AG09319 (cell line): ENCODE data around the gene SCAPER.

Source experiments
- DNase-seq: peaks from one replicate; pipeline ENCODE4 v3.0.0-alpha.2; 2010; ENCODE audit warnings: low read depth; ENCODE audit errors: extremely low read depth
- TF ChIP-seq, protein P1 (sequence below): IDR thresholded peaks from 2 replicates; pipeline ENCODE4 v1.5.1; 2011; ENCODE audit warnings: low read depth, mild to moderate bottlenecking, inconsistent platforms, low read length, moderate library complexity

The SCAPER gene

DNA sequence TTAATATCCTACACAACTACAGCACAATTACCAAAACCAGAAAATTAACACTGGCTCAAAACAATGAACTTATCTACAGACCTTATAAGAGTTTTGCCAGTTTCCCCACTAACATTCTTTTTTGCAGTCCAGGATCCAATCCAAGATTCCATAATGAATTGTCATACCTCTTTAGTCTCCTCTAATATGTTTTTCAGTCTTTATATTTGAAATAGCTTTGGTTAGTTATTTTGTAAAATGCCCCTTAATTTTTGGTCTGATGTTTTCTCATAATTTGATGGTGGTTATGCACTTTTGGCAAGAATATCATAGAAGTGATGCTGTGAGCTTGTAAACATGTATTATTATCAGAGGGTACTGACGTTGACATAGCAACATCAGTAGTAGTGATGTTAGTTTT, 444.3 kb downstream of the SCAPER start:
- no peak for DNase-seq
- TF ChIP-seq, protein P1, sequence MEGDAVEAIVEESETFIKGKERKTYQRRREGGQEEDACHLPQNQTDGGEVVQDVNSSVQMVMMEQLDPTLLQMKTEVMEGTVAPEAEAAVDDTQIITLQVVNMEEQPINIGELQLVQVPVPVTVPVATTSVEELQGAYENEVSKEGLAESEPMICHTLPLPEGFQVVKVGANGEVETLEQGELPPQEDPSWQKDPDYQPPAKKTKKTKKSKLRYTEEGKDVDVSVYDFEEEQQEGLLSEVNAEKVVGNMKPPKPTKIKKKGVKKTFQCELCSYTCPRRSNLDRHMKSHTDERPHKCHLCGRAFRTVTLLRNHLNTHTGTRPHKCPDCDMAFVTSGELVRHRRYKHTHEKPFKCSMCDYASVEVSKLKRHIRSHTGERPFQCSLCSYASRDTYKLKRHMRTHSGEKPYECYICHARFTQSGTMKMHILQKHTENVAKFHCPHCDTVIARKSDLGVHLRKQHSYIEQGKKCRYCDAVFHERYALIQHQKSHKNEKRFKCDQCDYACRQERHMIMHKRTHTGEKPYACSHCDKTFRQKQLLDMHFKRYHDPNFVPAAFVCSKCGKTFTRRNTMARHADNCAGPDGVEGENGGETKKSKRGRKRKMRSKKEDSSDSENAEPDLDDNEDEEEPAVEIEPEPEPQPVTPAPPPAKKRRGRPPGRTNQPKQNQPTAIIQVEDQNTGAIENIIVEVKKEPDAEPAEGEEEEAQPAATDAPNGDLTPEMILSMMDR, result no peak

DNA sequence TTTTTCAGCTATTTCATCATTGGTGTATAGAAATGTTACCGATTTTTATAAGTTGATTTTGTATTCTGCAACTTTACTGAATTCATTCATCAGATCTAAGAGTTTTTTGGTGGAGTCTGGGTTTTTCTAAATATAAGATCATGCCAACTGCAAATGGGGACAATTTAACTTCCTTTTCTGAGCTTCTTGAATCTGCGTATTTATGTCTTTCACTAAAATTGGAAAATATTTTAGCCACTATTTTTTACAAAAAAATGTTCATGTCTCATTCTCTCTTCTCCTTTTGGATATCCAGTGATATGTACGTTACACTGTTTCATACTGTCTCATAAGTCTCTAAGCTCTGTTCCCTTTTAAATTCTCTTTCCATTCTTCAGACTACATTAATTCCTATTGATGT, 444.8 kb downstream of the SCAPER start:
- no peak for DNase-seq
- TF ChIP-seq, protein P1, result no peak

DNA sequence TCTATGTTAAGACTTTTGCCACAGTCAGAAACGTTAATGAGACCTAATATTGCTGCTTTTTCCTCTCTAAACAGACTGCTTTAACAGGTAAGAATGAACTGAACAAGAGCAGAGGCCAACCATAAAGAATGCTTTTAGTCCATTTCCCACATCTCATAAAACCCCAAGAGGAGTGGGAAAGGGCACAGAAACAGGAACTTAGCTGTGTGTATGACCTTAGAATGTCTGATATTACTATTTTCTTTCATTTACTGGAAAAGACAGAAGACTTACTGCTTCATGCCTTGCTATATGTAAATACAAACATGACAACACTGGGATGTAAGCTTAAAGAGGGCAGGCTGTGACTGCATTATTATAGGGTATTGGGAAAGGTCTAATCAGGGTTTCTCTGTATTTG, 453.6 kb downstream of the SCAPER start:
- TF ChIP-seq, protein P1, result no peak
- DNase-seq, result no peak

DNA sequence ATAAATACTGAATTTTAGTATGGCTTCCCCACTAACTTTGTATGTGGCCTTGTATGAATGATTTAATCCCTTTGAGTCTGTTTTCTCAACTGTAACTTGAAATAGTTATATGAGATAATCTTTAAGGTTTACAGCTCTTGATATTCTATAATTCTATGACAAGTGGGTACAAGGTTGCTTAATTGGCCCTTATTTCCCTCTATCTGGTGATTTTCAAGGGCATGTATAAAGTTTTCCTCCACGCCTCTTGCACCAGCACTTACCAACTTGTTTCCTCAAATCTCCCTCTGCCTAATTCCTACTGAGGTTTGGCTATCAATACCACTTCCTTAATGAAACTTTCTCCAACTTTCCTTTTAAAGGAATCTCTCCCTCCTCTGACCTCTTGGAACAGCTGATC, 455.7 kb downstream of the SCAPER start:
- DNase-seq, result no peak
- TF ChIP-seq, protein P1, result no peak

DNA sequence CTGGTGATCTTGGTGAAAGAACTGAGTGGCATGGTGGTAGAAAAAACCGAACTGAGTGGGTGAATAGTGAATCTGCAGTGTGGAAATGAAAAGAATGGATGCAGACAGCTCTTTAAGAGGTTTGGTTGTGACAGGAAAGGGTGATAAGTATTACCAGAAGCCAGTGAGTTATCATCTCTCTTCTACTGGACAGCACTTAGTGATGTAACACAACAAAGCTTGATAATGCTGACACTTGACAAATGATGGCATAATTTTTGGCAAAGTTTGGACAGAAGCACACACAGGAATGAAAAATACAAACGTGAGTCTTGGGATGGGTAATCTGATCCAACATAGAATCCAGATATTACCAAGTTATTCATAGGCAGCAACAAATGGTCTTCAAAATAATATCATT, 456.4 kb downstream of the SCAPER start:
- TF ChIP-seq, protein P1, result no peak

DNA sequence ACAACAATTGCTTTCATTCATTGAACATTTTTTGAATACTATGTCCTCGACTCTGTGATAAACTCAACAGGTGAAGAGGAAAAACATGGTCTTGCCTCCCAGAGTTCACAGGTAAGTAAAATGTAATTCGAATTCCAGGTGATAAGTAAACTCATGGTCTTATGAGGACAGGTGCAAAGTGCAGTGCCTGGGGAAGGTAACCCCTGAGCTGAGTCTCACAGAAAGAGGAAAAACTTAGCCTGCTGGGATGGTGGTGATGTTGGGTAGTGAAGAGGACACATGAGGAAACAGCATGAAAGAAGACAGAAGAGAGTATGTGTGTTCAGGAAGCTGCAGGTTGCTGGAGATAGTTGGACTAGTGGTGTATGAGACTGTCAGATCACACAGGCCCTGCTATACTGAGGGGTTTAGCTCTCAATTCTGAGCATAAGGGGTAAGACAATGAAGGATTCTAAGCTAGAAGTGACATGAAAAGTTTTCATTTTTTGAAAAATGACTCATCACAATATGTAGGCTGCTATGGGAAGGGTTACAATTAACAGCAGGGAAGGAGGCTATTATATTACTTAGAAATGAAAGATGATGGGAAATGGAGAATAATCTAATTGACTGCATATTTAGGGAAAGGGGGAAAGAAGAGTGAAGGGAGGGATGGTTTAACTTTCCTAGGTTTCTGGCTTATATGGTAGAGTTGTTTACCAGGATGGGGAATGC, 457.3 kb downstream of the SCAPER start:
- TF ChIP-seq, protein P1, result no peak
- no peak for DNase-seq

More for the DNA sequence above, 456.4 kb downstream of the SCAPER start:
- no peak for DNase-seq

DNA sequence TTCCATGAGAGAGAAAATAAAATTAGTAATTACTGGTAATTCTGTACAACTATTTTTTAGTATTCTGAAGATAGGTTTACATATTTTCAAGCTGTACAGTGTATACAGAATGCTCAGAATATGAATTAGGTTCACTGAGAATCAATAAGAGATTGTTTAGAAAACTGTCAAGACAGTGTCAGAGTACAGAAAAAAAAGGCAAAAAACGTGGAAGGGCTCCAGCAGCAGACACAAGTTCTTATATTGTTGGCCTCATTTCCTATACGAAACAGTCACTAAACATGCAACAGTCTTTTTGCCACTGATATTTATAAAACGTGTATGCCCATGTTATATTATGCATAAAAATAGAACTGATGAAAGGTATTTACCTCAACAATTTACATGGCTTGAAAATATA, 464.7 kb downstream of the SCAPER start:
- DNase-seq, result no peak
- TF ChIP-seq, protein P1, result no peak
